ENCODE measurements around the gene GTSE1.

- TF ChIP-seq POLR2A (IDR thresholded peaks at IDR 0.05; ENCODE audit: low read length) (no peak), GATA1 (IDR thresholded peaks at IDR 0.05; ENCODE audit: low read depth, low read length) (no peak)
These were observed 5.6 kb upstream of the GTSE1 start for GRCh38 chr22:46290843-46291785.

Data from erythroblast (primary cell).